ENCODE results near the gene HECW1. TPM values are rescaled to one million over a fixed set of nuclear protein-coding genes. Genes with fewer than 3 reads are reported as not detected.

The HECW1 gene
- polyA plus RNA-seq, 2 of the 4 experiments (the other 2 are of a cell fraction): 11.3 TPM

- CTCF ChIA-PET: interaction anchor here (0.5 to 5.5 kb wide), 4 partner anchors 13 to 275 kb away, joined by 3 to 55 read pairs (median 7); partner anchors contain the start of gene STK17A
- no peak for DNase-seq (ENCODE audit: low read depth in 1 of 2, low spot score in 1 of 2)
- Histone ChIP-seq H3K9me3 (no peaks in the 10 kb centered on the region), H3K4me1 (peaks cover 24% of the 10 kb centered on the region), H3K27ac (peak overlapping the region in 1 of 2 experiments; percentile 87; a peak in 3 of 6 replicates), H3K4me2 (no peak overlapping the region), H3K4me3 (no peak overlapping the region)
- POLR2A ChIA-PET: interaction anchor here (0.6 kb wide), 1 partner anchor 13 kb away, joined by 4 read pairs; the partner anchor contains the start of gene STK17A
- 65% methylated on average over 4 of the region's 4 CpGs for WGBS (ENCODE audit: missing lambda C conversion rate)
- peak in 1 of 2 experiments; percentile 25; a peak in 2 of 6 replicates for ATAC-seq
- no peak for FAIRE-seq
- TF ChIP-seq E2F6 (IDR thresholded peaks at IDR 0.05; ENCODE audit: borderline replicate concordance, low read depth) (no peak), CTCF (IDR thresholded peaks at IDR 0.05) (no peak), FOSL2 (IDR thresholded peaks at IDR 0.05) (no peak), FOSL2 (CRISPR knock-in tag; IDR thresholded peaks at IDR 0.05) (0 out of 2 replicates have a peak, but pooled peaks have one; percentile 15), JUN (IDR thresholded peaks at IDR 0.05) (no peak)
These were observed 457.0 kb downstream of the HECW1 start for GRCh38 chr7:43569424-43569823.

- no peak overlapping the region for H3K4me3 ChIP-seq
- CTCF ChIA-PET: interaction anchor here (1.6 to 5.5 kb wide), 2 partner anchors 12 to 131 kb away, joined by 7 to 55 read pairs; partner anchors contain the start of gene STK17A
- no peak overlapping the region for H3K4me2 ChIP-seq
- FAIRE-seq (no peak), ATAC-seq (no peak), DNase-seq (ENCODE audit: low read depth in 1 of 2, low spot score in 1 of 2) (no peak)
- POLR2A ChIA-PET: no interaction called here
- TF ChIP-seq FOSL2 (IDR thresholded peaks at IDR 0.05): no peak
- TF ChIP-seq FOSL2 (CRISPR knock-in tag; IDR thresholded peaks at IDR 0.05): peak; percentile 46; the same call in 1 of the 2 replicates
- TF ChIP-seq ESRRA (IDR thresholded peaks at IDR 0.05; ENCODE audit: borderline replicate concordance, low read length): no peak
- H3K4me1 ChIP-seq: peaks cover 24% of the 10 kb centered on the region
- H3K9me3 ChIP-seq: no peaks in the 10 kb centered on the region
- WGBS (ENCODE audit: missing lambda C conversion rate): 89% methylated on average over 4 of the region's 4 CpGs
- peak overlapping the region in 1 of 2 experiments; percentile 87; a peak in 3 of 6 replicates for H3K27ac ChIP-seq
These were observed 458.4 kb downstream of the HECW1 start for GRCh38 chr7:43570688-43571365.

DNA sequence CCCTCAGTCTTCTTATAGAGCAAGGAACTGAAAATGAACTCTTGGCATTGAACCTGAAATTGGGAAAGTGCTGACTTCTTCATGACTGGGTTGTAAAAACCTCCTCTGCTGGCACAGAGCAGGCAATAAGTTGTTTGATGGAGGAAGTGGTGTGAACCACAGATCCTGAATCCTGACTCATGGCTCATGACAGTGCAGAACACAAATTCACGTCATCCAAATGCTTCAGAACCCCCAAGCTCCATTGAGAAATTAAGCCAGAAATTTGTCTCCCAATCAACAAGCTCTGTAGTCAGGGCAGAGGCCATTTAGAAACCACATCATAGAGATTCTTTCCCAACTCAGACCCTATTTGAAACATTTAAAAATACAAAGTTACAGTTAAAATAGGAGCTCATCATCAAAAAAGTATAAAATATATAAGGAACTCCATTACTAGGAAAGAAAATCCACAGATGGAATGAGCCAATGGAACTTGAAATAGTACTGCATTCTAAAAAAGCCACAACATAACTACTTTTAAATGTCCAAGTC lies 460.1 kb downstream of the HECW1 start:
- Histone ChIP-seq H3K4me3 (no peak overlapping the region), H3K27ac (peak overlapping the region; percentile 71 to 87), H3K4me2 (peak overlapping the region; percentile 46), H3K9me3 (no peaks in the 10 kb centered on the region), H3K4me1 (peaks cover 28% of the 10 kb centered on the region)
- POLR2A ChIA-PET: interaction anchor here (1.5 kb wide), 2 partner anchors 10 to 324 kb away, joined by 3 to 25 read pairs; partner anchors contain the start of gene STK17A
- FAIRE-seq: no peak
- ATAC-seq: peak; percentile 96 to 98
- peak; percentile 49 to 94 for DNase-seq (ENCODE audit: low read depth in 1 of 2, low spot score in 1 of 2)
- WGBS (ENCODE audit: missing lambda C conversion rate): 5% methylated on average over 1 of the region's 1 CpG
- TF ChIP-seq ZSCAN20 (CRISPR knock-in tag; IDR thresholded peaks at IDR 0.05): peak; percentile 54; the same call in 1 of the 2 replicates
- no peak for TF ChIP-seq FOSL2 (IDR thresholded peaks at IDR 0.05)
- peak; percentile 87 for TF ChIP-seq FOSL2 (CRISPR knock-in tag; IDR thresholded peaks at IDR 0.05)
- 0 out of 2 replicates have a peak, but pooled peaks have one; percentile 0 for TF ChIP-seq HOXB13 (CRISPR knock-in tag; IDR thresholded peaks at IDR 0.05; ENCODE audit: low read depth)
- no peak for TF ChIP-seq SREBF2 (IDR thresholded peaks at IDR 0.05)
- TF ChIP-seq MAFK (IDR thresholded peaks at IDR 0.05; ENCODE audit: partially characterized antibody): peak; percentile 98
- TF ChIP-seq POLR2A (IDR thresholded peaks at IDR 0.05; ENCODE audit: low read length): no peak
- TF ChIP-seq, protein P1, sequence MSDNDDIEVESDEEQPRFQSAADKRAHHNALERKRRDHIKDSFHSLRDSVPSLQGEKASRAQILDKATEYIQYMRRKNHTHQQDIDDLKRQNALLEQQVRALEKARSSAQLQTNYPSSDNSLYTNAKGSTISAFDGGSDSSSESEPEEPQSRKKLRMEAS (IDR thresholded peaks at IDR 0.05): no peak
- TF ChIP-seq CEBPB (IDR thresholded peaks at IDR 0.05): 0 out of 4 replicates have a peak, but pooled peaks of 1 of the 2 experiments have one; percentile 49
- peak in 1 of 2 experiments; percentile 67; a peak in 3 of 5 replicates for TF ChIP-seq JUN (IDR thresholded peaks at IDR 0.05)
- no peak for TF ChIP-seq HOXB5 (CRISPR knock-in tag; IDR thresholded peaks at IDR 0.05)
- no peak for TF ChIP-seq EHMT2 (IDR thresholded peaks at IDR 0.05; ENCODE audit: low read depth)
- TF ChIP-seq ELK1 (IDR thresholded peaks at IDR 0.05; ENCODE audit: low read depth, low read length): no peak
- TF ChIP-seq EP300 (IDR thresholded peaks at IDR 0.05): peak; percentile 28 to 86; a peak in 3 of 5 replicates
- TF ChIP-seq NFE2L2 (conservative IDR thresholded peaks at IDR 0.05; ENCODE audit: low read length): peak; percentile 85
- no peak for TF ChIP-seq POLR2AphosphoS2 (conservative IDR thresholded peaks at IDR 0.05; ENCODE audit: low read length)
- TF ChIP-seq, protein P2, sequence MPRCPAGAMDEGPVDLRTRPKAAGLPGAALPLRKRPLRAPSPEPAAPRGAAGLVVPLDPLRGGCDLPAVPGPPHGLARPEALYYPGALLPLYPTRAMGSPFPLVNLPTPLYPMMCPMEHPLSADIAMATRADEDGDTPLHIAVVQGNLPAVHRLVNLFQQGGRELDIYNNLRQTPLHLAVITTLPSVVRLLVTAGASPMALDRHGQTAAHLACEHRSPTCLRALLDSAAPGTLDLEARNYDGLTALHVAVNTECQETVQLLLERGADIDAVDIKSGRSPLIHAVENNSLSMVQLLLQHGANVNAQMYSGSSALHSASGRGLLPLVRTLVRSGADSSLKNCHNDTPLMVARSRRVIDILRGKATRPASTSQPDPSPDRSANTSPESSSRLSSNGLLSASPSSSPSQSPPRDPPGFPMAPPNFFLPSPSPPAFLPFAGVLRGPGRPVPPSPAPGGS (IDR thresholded peaks at IDR 0.05): no peak
- TF ChIP-seq, protein P3, sequence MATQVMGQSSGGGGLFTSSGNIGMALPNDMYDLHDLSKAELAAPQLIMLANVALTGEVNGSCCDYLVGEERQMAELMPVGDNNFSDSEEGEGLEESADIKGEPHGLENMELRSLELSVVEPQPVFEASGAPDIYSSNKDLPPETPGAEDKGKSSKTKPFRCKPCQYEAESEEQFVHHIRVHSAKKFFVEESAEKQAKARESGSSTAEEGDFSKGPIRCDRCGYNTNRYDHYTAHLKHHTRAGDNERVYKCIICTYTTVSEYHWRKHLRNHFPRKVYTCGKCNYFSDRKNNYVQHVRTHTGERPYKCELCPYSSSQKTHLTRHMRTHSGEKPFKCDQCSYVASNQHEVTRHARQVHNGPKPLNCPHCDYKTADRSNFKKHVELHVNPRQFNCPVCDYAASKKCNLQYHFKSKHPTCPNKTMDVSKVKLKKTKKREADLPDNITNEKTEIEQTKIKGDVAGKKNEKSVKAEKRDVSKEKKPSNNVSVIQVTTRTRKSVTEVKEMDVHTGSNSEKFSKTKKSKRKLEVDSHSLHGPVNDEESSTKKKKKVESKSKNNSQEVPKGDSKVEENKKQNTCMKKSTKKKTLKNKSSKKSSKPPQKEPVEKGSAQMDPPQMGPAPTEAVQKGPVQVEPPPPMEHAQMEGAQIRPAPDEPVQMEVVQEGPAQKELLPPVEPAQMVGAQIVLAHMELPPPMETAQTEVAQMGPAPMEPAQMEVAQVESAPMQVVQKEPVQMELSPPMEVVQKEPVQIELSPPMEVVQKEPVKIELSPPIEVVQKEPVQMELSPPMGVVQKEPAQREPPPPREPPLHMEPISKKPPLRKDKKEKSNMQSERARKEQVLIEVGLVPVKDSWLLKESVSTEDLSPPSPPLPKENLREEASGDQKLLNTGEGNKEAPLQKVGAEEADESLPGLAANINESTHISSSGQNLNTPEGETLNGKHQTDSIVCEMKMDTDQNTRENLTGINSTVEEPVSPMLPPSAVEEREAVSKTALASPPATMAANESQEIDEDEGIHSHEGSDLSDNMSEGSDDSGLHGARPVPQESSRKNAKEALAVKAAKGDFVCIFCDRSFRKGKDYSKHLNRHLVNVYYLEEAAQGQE (IDR thresholded peaks at IDR 0.05): no peak
- CTCF ChIA-PET: interaction anchor here (0.7 to 5.5 kb wide), 5 partner anchors 10 to 267 kb away, joined by 3 to 55 read pairs (median 4); partner anchors contain the start of gene STK17A
